Spinal cord (tissue), 10 donors: ENCODE data around the gene RAET1E. TPM values are rescaled to one million over a fixed set of nuclear protein-coding genes. Genes with fewer than 3 reads are reported as not detected.

Experiments
- DNase-seq, 6 donors: peaks; one replicate each; pipeline versions ENCODE4 v3.0.0 to v3.0.0-alpha.2; 2013 to 2015; ENCODE audit warnings: low spot score in 6 of 6, low read depth in 4 of 6
- H3K27ac ChIP-seq: one replicate; pipeline ENCODE4 v1.5.1; 2013; ENCODE audit warnings: low read depth, low read length, control low read depth
- H3K27me3 ChIP-seq: one replicate; pipeline ENCODE4 v1.6.1; 2013; ENCODE audit warnings: low read length; ENCODE audit not compliant: control insufficient read depth, insufficient read depth
- H3K36me3 ChIP-seq: one replicate; pipeline ENCODE4 v1.6.1; 2013; ENCODE audit warnings: low read length; ENCODE audit not compliant: control insufficient read depth, insufficient read depth
- H3K4me1 ChIP-seq: one replicate; pipeline ENCODE4 v1.6.1; 2013; ENCODE audit warnings: low read length; ENCODE audit not compliant: control insufficient read depth, insufficient read depth
- H3K4me3 ChIP-seq: one replicate; pipeline ENCODE4 v1.5.1; 2013; ENCODE audit warnings: low read depth, low read length, control low read depth
- H3K9me3 ChIP-seq: one replicate; pipeline ENCODE4 v1.6.1; 2013; ENCODE audit warnings: low read length; ENCODE audit not compliant: control insufficient read depth, insufficient read depth
- WGBS: methylation state at CpG from one replicate; pipeline ENCODE4 v1.1.5; 2013; ENCODE audit warnings: missing lambda C conversion rate; ENCODE audit not compliant: insufficient coverage; 5-methylcytosine and 5-hydroxymethylcytosine counted together
- polyA plus RNA-seq, 2 donors: library from polyadenylated mRNA; unstranded; fragments of 120-200 nt; gene quantifications; one replicate each; pipeline ENCODE4 v1.2.1, GENCODE V29; 2013; ENCODE audit not compliant: insufficient read length in 2 of 2
- total RNA-seq, 2 donors: library from RNA; depleted of rRNA in 1 of 2; stranded (reverse); fragments of 120-200 nt in 1 of 2; fragments of >200 nt in 1 of 2; gene quantifications; one replicate each; pipeline versions ENCODE4 v1.2.3 to v1.2.4, GENCODE V29; 2013 to 2014
- donor health status: healthy.

The RAET1E gene
- total and polyA plus RNA-seq, 4 donors = 0.32 to 1.0 TPM; not detected in 2

DNA sequence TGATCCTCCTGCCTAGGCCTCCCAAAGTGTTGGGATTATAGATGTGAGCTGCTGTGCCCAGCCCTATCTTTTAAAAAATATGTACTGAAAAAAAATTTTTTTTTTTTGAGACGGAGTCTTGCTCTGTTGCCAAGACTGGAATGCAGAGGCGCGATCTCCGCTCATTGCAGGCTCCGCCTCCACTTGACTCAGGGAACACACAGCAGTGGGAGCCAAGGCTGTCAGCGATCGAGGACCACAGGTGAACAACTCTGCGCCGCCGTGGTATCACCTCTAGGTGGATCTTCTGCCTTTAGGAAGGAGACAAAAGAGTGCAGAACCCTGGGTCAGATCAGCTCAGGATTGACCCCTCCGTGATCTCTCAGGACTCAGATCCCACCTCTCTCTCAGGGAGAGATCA is 13.7 kb downstream of the RAET1E start:
- DNase-seq = no peak
- 49% methylated on average over 11 of the region's 11 CpGs for whole genome bisulfite sequencing
- Histone ChIP-seq H3K4me1 (no peaks in the 10 kb centered on the region), H3K27ac (no peak overlapping the region), H3K27me3 (no peaks in the 10 kb centered on the region), H3K4me3 (no peak overlapping the region), H3K9me3 (no peaks in the 10 kb centered on the region), H3K36me3 (no peaks in the 10 kb centered on the region)

GRCh38 chr6:149881860-149882259 is 16.1 kb downstream of the RAET1E start:
- no peak for DNase-seq
- no peaks in the 10 kb centered on the region for H3K36me3 ChIP-seq
- H3K4me1 ChIP-seq = no peaks in the 10 kb centered on the region
- no peaks in the 10 kb centered on the region for H3K9me3 ChIP-seq
- no CpG with 5 or more reads among the region's 2 CpGs for whole genome bisulfite sequencing
- no peak overlapping the region for H3K27ac ChIP-seq
- H3K27me3 ChIP-seq = no peaks in the 10 kb centered on the region
- H3K4me3 ChIP-seq = no peak overlapping the region

GRCh38 chr6:149881066-149881766 is 16.7 kb downstream of the RAET1E start:
- 91% methylated on average over 9 of the region's 10 CpGs for WGBS
- Histone ChIP-seq H3K27me3 (no peaks in the 10 kb centered on the region), H3K4me3 (no peak overlapping the region), H3K4me1 (no peaks in the 10 kb centered on the region), H3K9me3 (no peaks in the 10 kb centered on the region), H3K27ac (no peak overlapping the region), H3K36me3 (no peaks in the 10 kb centered on the region)
- DNase-seq = no peak

GRCh38 chr6:149877659-149878058 is 20.3 kb downstream of the RAET1E start:
- Histone ChIP-seq H3K36me3 (no peaks in the 10 kb centered on the region), H3K9me3 (no peaks in the 10 kb centered on the region), H3K4me3 (no peak overlapping the region), H3K27ac (no peak overlapping the region), H3K4me1 (no peaks in the 10 kb centered on the region), H3K27me3 (no peaks in the 10 kb centered on the region)
- WGBS = 80% methylated on average over 1 of the region's 1 CpG
- DNase-seq = no peak

DNA sequence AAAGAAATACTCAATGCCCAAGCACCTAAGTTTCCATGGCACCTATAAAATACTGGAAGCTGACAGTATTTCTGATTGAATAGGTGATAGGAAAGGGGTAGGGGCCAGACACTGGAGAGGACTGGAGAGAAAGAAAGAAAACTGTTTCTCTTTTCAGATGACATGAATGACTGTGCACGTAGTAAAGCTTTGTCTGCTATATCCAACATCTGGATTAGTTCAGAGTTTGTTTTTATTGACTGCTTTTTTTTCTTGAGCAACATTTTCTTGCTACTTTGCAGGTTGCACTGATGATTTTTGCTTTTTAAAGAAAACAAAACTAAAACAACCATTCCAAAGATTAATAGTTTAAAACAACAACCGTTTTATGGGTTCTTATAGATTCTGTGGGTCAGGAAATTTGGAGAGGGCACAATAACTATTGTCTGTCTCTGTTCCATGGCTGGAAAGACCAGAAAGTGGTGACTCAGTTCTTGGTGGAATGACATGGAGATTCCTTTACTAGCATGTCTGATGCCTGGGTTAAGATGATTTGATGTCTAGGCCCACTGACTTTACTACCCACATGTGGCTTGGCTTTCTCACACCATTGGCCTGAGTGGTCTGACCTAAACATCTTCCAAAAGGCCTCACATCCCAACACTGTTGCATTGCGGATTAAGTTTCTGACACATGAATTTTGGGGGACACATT is 21.5 kb downstream of the RAET1E start:
- no peaks in the 10 kb centered on the region for H3K36me3 ChIP-seq
- H3K27me3 ChIP-seq = no peaks in the 10 kb centered on the region
- H3K9me3 ChIP-seq = no peaks in the 10 kb centered on the region
- H3K27ac ChIP-seq = no peak overlapping the region
- DNase-seq = no peak
- WGBS = no CpG with 5 or more reads among the region's 3 CpGs
- H3K4me1 ChIP-seq = no peaks in the 10 kb centered on the region
- H3K4me3 ChIP-seq = no peak overlapping the region

GRCh38 chr6:149872233-149872632 is 25.7 kb downstream of the RAET1E start:
- Histone ChIP-seq H3K27me3 (no peaks in the 10 kb centered on the region), H3K27ac (no peak overlapping the region), H3K4me1 (no peaks in the 10 kb centered on the region), H3K9me3 (no peaks in the 10 kb centered on the region), H3K36me3 (no peaks in the 10 kb centered on the region), H3K4me3 (no peak overlapping the region)
- DNase-seq = no peak
- 60% methylated on average over 1 of the region's 1 CpG for WGBS

DNA sequence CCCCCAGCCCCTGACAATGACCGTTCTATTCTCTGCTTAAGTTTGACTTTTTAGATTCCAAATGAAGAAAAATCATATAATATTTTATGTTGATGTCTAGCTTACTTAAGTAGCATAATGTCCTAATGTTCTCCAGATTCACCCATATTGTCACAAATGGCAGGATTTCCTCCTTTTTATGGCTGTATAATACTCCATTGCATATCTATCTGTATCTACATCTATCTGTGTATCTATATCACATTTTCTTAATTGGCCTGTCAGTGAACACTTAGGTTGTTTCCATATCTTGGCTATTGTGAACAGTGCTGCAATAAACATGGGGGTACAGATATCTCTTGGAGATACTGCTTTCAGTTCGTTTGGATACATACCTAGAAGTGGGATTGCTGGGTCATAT is 26.7 kb downstream of the RAET1E start:
- no peaks in the 10 kb centered on the region for H3K27me3 ChIP-seq
- H3K9me3 ChIP-seq = no peaks in the 10 kb centered on the region
- no peaks in the 10 kb centered on the region for H3K36me3 ChIP-seq
- no peak overlapping the region for H3K27ac ChIP-seq
- H3K4me1 ChIP-seq = no peaks in the 10 kb centered on the region
- no peak overlapping the region for H3K4me3 ChIP-seq
- DNase-seq = no peak
- no CpG with 5 or more reads among the region's 2 CpGs for WGBS

DNA sequence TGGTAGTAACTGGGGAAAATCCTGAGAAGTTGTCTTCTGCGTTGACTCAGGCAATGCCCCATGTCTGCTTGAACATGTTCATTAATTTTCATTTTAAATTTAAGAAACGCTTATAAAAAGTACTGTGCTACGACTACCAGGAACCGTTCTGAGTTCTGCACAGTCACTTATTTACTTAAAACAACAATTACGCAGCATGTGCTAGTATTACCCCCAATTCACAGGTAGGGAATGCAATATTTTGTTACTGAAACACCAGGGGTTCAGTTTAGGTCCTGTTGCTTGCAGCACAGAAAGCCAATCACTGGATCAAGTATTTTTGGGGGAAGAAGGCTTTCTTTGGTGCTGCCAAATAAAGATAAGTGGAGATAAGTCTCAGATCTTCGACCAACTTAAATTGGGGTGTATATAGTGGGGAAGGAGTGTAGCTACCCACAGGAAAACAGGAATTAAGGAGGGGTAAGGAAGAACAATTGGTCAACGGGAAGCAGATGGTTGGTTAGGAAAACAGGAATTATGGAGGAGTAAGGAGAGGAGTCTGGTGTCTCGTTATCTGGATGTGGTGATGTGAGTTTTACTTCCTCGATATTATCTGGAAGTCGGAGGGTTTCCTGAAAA is 28.5 kb downstream of the RAET1E start:
- Histone ChIP-seq H3K27me3 (no peaks in the 10 kb centered on the region), H3K36me3 (no peaks in the 10 kb centered on the region), H3K27ac (no peak overlapping the region), H3K9me3 (no peaks in the 10 kb centered on the region), H3K4me3 (no peak overlapping the region), H3K4me1 (peaks cover 5% of the 10 kb centered on the region)
- DNase-seq = no peak
- WGBS = 92% methylated on average over 4 of the region's 10 CpGs

GRCh38 chr6:149867876-149868640 is 29.9 kb downstream of the RAET1E start:
- no peak for DNase-seq
- no peak overlapping the region for H3K27ac ChIP-seq
- no peaks in the 10 kb centered on the region for H3K9me3 ChIP-seq
- no peak overlapping the region for H3K4me3 ChIP-seq
- peaks cover 7% of the 10 kb centered on the region for H3K4me1 ChIP-seq
- H3K27me3 ChIP-seq = no peaks in the 10 kb centered on the region
- no peaks in the 10 kb centered on the region for H3K36me3 ChIP-seq
- 13% methylated on average over 1 of the region's 4 CpGs for WGBS
